HG03108 (cell line): Measurements from ENCODE around the gene C1QTNF5.

Experiments used
- ATAC-seq: cut with Tn5 transposase; IDR thresholded peaks from one replicate; pipeline ENCODE4 v1.9.1; 2021; ENCODE audit warnings: moderate library complexity; ENCODE audit not compliant: unreplicated experiment

C1QTNF5 gene

DNA sequence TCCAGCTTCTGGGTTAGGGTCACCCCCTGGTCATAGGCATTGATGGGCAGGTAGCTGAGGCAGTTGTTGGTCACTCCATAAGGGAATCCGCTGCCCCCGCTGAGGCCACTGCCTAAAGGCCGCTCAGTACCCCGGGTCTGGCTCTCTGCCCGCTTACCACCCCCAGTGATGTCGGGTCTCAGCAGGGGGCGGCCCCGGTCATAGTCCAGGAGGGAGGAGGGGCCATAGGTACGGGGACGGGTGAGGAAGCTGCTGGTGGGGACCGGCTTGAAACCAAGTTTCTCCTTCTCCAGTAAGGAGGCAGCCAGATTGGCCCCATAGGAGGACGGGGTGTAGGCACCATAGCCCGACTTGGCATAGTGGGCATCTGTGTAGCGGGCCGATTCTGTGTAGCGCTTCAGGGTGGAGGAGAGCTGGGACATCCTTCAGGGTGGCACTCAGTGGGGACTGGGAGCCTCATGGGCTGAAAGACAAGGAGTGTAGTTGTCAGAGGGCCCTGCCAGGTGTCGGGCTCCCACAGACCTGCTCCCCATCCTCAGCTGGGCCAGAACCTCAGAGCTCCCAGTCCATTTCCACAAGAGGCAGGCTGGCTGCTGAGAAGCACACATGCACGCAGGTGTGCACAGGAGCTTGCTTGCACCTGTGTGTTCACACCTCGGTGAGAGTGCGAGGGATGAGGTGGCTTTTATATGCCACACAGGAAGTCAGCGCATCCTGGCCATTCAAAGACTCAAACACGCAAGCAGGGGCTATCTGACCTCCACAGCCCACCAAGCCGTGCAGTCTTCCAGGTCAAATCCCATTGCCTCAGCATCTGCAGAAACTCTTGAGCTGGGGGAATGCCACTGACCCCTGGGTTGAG lies 32.6 kb upstream of the C1QTNF5 start:
- no peak for ATAC-seq

- ATAC-seq, result no peak
Observed at GRCh38 chr11:119372260-119373058, 31.8 kb upstream of the C1QTNF5 start.

GRCh38 chr11:119371778-119372182 lies 31.1 kb upstream of the C1QTNF5 start:
- ATAC-seq, result no peak

DNA sequence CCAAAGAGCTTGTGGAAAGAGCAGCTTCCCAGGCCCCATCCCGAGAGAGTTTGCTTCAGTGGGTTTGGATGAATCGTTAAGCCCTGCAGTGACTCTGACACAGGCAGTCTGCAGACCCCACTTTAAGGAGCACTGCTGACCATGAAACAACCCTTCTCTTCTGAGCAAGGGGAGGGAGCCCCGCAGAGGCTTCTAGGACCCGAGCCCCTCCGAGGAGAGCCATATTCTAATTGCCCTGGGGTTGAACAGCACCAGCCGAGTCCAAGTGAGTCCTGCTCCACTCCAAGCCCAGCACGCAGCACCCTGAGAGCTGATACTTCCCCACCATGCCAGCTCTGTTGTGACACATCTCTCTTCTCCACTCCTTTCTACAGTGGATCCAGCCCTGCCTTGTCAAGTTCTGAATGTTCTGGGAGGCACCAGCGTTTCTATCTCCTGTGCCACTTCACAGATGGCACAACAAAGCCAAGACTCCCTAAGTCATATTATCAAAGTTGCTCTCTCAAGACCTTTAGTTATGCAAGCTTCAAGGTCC lies 30.5 kb upstream of the C1QTNF5 start:
- ATAC-seq, result no peak

DNA sequence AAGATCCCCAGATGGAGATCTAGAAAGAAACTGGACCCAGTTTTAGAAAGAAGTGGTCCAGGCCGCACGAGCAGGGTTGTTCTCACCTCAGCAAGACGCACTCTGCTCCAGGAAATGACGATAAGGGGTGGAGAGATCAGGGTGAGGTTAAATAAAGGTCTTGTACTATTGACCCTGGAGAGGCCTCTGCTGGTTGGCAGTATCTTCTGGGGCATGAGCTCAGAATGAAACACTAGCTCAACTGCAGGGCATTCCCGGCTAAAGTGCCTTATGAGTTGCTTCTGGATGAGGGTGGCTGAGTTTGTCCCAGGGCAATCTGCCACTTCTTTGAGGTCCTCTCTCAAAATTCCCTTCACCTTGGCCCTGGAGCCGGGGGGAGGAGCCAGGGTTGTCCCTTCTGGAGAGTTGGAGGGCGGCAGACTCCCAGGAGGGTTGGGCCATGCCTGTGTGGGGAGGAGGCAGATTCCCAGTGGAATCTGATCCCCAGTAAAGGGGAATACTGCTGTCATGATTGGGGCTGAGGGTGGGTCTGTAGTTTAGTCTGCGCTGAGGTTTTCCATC lies 29.9 kb upstream of the C1QTNF5 start:
- ATAC-seq, result no peak

GRCh38 chr11:119369132-119369925 lies 28.6 kb upstream of the C1QTNF5 start:
- ATAC-seq, result no peak

GRCh38 chr11:119368121-119369034 lies 27.7 kb upstream of the C1QTNF5 start:
- ATAC-seq, result no peak

- ATAC-seq, result no peak
Observed at GRCh38 chr11:119367661-119368120, 27.0 kb upstream of the C1QTNF5 start.

DNA sequence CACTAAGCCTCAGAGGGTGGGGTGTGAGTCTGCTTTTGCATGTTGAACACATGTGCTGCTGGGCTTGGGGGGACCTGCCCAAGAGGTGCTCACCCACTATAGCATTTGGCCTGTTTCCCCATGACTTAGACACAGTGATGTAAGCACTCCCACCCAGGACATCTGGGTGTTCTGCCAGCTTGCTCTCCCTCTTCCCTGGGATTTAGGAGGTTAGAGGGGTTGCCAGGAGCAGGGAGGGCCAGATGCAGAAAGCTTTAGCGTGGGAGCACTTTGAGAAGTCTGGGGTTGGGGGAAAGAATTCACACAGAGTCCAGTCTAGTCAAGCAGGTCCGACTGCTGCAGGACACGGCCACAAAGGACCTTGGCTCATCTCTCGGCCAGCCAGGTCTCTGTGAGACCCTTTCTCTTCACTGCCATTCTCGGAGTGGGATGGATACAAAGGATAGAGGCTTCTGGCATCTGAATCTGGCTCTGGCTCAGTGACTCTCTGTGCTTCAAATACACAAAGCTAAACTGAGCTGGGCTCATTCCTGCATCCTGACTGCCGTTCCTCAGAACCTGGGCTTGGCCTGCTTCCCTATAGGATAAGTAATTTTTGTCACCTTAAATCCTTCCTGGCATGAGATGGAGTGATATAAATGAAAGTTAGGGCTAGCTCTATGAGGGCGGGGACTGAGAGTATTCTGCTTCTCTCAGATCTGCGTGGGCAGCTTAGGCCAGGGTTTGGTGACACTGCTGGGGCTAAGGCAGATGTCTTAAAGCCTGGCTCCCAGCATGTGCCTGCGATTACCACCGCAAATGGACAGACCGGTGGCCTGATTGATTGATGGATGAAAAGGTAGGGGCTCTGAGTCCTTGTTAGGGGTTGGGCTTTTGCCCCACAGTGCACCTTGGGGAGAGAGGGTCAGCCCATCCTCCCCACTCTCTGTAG lies 26.3 kb upstream of the C1QTNF5 start:
- no peak for ATAC-seq

DNA sequence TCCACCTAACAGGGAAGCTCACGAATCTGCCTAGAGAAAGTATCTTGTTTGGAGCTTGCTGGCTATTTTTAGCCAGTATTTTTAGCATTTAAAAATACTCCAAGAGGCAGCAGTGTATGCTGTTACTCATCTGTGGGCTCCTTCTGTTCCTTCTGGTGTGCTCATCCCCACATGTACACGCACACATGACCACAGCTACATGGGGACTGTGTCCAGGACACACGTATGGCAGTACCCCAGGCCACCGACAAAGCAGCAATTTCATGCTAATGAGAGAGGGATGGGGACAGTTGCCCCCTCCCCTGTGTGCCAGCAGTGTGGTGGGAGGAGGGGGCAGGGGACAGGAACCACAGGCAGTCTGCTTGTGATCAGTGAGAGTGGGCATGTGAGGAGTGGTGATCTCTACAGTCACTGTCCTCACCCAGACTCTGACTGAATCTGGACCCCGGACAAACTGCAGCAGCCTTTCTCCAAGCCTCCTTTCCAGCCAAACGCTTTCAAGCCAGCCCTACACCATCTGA lies 24.4 kb upstream of the C1QTNF5 start:
- ATAC-seq, result no peak

GRCh38 chr11:119363851-119364590 lies 23.3 kb upstream of the C1QTNF5 start:
- no peak for ATAC-seq

GRCh38 chr11:119363081-119363850 lies 22.6 kb upstream of the C1QTNF5 start:
- ATAC-seq, result no peak

- no peak for ATAC-seq
Observed at GRCh38 chr11:119362741-119363080, 22.0 kb upstream of the C1QTNF5 start.

DNA sequence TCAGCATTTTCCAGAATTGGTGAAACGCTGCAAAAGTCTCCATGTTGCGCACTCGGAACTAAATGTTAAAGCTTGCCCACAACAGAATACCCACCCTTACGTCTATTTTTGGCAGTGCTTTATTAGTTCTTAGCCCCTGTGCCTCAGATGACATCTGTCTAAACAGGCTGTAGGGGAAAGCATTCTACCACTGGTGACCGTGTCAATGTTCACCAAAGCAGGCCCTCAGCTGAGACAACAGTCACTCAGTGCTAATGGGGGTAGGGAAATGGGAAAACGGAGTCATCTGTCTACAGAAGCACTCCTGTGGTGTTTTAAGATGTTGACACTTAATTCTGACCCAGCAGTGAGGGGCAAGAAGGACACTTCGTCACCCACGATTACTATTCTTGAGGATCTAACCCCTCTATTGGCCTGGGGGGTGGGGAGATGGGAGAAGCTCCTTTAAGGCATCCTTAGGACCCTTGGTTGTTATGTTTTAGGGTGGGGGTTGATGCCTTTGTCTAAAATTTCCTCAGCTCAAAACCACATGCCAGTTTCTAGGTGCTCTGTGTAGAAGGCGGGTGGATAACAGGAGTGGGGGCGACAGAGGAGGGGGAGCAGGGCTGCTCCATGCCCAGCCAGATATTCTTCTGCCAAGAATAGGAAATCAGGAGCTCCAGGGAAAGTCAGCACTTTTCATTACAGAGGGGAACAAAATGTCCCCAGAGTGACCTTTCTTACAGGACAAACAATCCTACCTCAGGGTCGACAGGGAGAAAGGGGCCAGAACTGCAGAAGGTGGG lies 21.4 kb upstream of the C1QTNF5 start:
- ATAC-seq, result no peak

DNA sequence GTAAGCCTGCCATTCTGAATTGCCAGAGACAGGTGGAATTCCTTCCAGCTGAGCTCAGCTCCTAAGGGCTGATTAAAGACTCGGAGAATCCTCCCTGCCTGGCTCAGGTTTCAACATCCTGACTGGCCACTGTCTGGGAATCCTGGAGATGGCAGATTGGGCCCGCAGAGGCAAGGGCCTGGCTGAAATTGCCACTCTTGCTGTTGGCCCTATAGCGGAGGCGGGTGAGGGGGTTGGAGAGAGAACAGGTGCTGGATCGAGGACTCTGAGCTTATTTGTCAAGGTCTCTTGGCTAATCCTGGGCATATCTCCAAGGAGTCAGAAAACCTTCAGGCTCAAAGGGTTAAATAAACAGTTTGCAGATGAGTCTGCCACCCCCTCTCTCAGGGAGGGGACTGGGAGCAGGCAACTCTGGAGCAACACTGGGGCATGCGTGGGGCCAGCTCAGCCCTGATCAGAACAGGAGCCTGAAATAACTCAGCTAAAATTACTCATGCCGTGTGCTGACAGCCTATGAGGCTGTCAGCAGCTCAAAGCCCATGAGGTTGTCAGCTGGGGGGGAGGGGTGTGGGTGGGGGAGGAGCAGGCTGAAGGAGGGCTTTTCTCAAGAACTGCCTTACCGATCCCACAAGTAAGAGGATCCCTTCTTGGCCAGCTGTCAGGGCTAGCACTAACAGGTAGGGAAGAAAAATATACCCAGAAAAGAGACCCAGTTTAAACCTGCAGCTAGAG lies 20.5 kb upstream of the C1QTNF5 start:
- no peak for ATAC-seq
